HG03280 (cell line): ENCODE measurements around the gene GHDC.
"Not testable (repeated sequence)": the region's sequence is repeated elsewhere in the genome, so short reads cannot be mapped to it uniquely, and the experiment has no call there.

Experiments used
- ATAC-seq: cut with Tn5 transposase; IDR thresholded peaks from one replicate; pipeline ENCODE4 v1.9.1; 2021; ENCODE audit warnings: mild to moderate bottlenecking, moderate library complexity; ENCODE audit not compliant: unreplicated experiment

Gene GHDC

GRCh38 chr17:42202696-42203095 is 8.4 kb upstream of the GHDC start:
- ATAC-seq, result no peak

GRCh38 chr17:42202159-42202558 is 7.9 kb upstream of the GHDC start:
- ATAC-seq, result no peak

- ATAC-seq, result no peak
Observed at GRCh38 chr17:42201458-42201772, 7.1 kb upstream of the GHDC start.

- ATAC-seq, result no peak
Observed at GRCh38 chr17:42200706-42201457, 6.6 kb upstream of the GHDC start.

GRCh38 chr17:42199416-42200011 is 5.2 kb upstream of the GHDC start:
- ATAC-seq, result no peak

GRCh38 chr17:42198897-42199296 is 4.6 kb upstream of the GHDC start:
- no peak for ATAC-seq

- ATAC-seq, result no peak
Observed at GRCh38 chr17:42197564-42198156, 3.4 kb upstream of the GHDC start.

- no peak for ATAC-seq
Observed at GRCh38 chr17:42193216-42193968, 902 bp downstream of the GHDC start.

- no peak for ATAC-seq
Observed at GRCh38 chr17:42192189-42193126, 1.8 kb downstream of the GHDC start.

GRCh38 chr17:42191275-42191608 is 3.1 kb downstream of the GHDC start:
- no peak for ATAC-seq

- no peak for ATAC-seq
Observed at GRCh38 chr17:42190491-42191274, 3.6 kb downstream of the GHDC start.

- ATAC-seq, result no peak
Observed at GRCh38 chr17:42189651-42189965, 4.7 kb downstream of the GHDC start.

GRCh38 chr17:42188749-42189650 is 5.3 kb downstream of the GHDC start:
- no peak for ATAC-seq

- no peak for ATAC-seq
Observed at GRCh38 chr17:42187833-42188232, 6.5 kb downstream of the GHDC start.

GRCh38 chr17:42186191-42186590 is 8.1 kb downstream of the GHDC start:
- ATAC-seq, result not testable (repeated sequence)

- ATAC-seq, result no peak
Observed at GRCh38 chr17:42185621-42185930, 8.7 kb downstream of the GHDC start.

- no peak for ATAC-seq
Observed at GRCh38 chr17:42184713-42185620, 9.3 kb downstream of the GHDC start, which contains the start of gene HCRT. Gene HCRT, minus strand, starts transcription at chr17:42185452. Its CDS starts 87 bp downstream, at chr17:42185365.
